Glutamatergic neuron (in vitro differentiated cells): ENCODE measurements around the gene OXA1L. TPM values are rescaled to one million over a fixed set of nuclear protein-coding genes. Genes with fewer than 3 reads are reported as not detected.
"Not testable (repeated sequence)": the region's sequence is repeated elsewhere in the genome, so short reads cannot be mapped to it uniquely, and the experiment has no call there.

Experiments
- DNase-seq: peaks from one replicate; pipeline ENCODE4 v3.0.0; 2022
- H3K27ac Mint-ChIP-seq: one replicate; pipeline ENCODE4 v1.8.0; 2020; ENCODE audit warnings: mild to moderate bottlenecking, mixed read lengths, inconsistent platforms; ENCODE audit not compliant: unreplicated experiment
- H3K27me3 Mint-ChIP-seq: one replicate; pipeline ENCODE4 v1.8.0; 2020; ENCODE audit warnings: mild to moderate bottlenecking, moderate library complexity, mixed read lengths, inconsistent platforms; ENCODE audit not compliant: unreplicated experiment
- H3K36me3 Mint-ChIP-seq: one replicate; pipeline ENCODE4 v1.8.0; 2020; ENCODE audit warnings: mild to moderate bottlenecking, mixed read lengths, inconsistent platforms; ENCODE audit not compliant: unreplicated experiment
- H3K4me1 Mint-ChIP-seq: one replicate; pipeline ENCODE4 v1.8.0; 2020; ENCODE audit warnings: mild to moderate bottlenecking, low read depth, mixed read lengths, inconsistent platforms; ENCODE audit not compliant: unreplicated experiment
- H3K4me3 Mint-ChIP-seq: one replicate; pipeline ENCODE4 v1.8.0; 2020; ENCODE audit warnings: mild to moderate bottlenecking, mixed read lengths, inconsistent platforms; ENCODE audit not compliant: unreplicated experiment
- H3K9me3 Mint-ChIP-seq: one replicate; pipeline ENCODE4 v1.8.0; 2020; ENCODE audit warnings: mild to moderate bottlenecking, moderate library complexity, mixed read lengths, inconsistent platforms; ENCODE audit not compliant: unreplicated experiment
- CTCF ChIP-seq: fragments of 200-600 bp; sonication (generic); IDR thresholded peaks from one replicate; pipeline ENCODE4 v1.5.0; 2021; ENCODE audit not compliant: partially characterized antibody, unreplicated experiment
- total RNA-seq: library from RNA; stranded (reverse); fragmentation: NEBNext Ultra II Directional; extraction: Animal tissue kit (Norgen Biotek cat#: 25700); gene quantifications from one replicate; pipeline ENCODE4 v1.2.1, GENCODE V29; 2021; ENCODE audit not compliant: unreplicated experiment

OXA1L gene
- total RNA-seq, 1 donor from 2014 or later, result 80.3 TPM

DNA sequence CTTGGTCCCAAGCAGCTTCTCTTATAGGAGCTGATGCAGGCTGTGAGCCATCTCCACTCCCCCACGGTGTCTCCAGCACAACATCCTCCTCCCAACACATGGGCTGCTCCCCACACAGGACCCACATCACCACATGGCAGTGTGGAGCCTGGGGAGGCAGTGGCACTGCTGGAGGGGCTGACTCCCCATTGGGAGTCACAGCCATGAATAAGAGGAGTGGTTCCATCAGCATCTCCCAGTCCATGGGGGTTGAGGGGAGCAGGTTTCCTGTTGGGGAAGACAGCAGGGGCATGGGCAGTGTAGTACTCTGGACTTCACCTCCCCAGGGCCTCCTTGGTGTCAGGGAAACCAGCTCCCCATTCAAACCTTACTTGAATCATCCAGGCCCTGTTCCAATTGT is 40.5 kb upstream of the OXA1L start:
- H3K4me3 Mint-ChIP-seq, result no peak overlapping the region
- peaks cover 8% of the 10 kb centered on the region for H3K27me3 Mint-ChIP-seq
- no peak for TF ChIP-seq CTCF
- no peak overlapping the region for H3K27ac Mint-ChIP-seq
- DNase-seq, result no peak
- H3K9me3 Mint-ChIP-seq, result peaks cover 10% of the 10 kb centered on the region
- peaks cover 4% of the 10 kb centered on the region for H3K36me3 Mint-ChIP-seq
- H3K4me1 Mint-ChIP-seq, result peaks cover 5% of the 10 kb centered on the region

- H3K27me3 Mint-ChIP-seq, H3K4me3 Mint-ChIP-seq, H3K4me1 Mint-ChIP-seq, DNase-seq, H3K9me3 Mint-ChIP-seq, H3K27ac Mint-ChIP-seq, H3K36me3 Mint-ChIP-seq: not testable (repeated sequence)
These were observed 34.4 kb upstream of the OXA1L start for GRCh38 chr14:22732062-22732461.

DNA sequence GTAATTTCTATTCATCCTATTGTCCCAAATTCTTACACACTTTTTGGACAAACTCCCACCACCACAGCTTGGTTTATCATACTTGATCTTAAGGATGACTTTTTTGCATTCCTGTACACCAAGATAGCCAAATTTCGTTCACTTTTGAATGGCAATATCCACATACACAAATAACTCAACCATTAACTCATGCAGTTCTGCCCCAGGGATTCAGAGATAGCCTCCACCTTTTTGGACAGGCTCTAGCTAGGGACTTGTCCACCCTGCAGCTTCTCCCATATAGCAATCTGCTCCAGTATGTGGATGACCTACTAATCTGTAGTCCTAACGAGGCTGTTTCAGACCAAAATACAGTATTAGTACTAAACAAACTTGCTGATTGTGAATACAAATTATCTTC is 32.7 kb upstream of the OXA1L start:
- no peak for TF ChIP-seq CTCF
- H3K27me3 Mint-ChIP-seq, result no peaks in the 10 kb centered on the region
- peaks cover 4% of the 10 kb centered on the region for H3K36me3 Mint-ChIP-seq
- no peaks in the 10 kb centered on the region for H3K4me1 Mint-ChIP-seq
- H3K9me3 Mint-ChIP-seq, result peaks cover 3% of the 10 kb centered on the region
- H3K4me3 Mint-ChIP-seq, result no peak overlapping the region
- DNase-seq, result no peak
- no peak overlapping the region for H3K27ac Mint-ChIP-seq

GRCh38 chr14:22735096-22735495 is 31.4 kb upstream of the OXA1L start:
- Mint-ChIP-seq H3K4me1 (no peaks in the 10 kb centered on the region), H3K27ac (no peak overlapping the region), H3K36me3 (peaks cover 4% of the 10 kb centered on the region), H3K27me3 (no peaks in the 10 kb centered on the region), H3K4me3 (no peak overlapping the region), H3K9me3 (peaks cover 3% of the 10 kb centered on the region)
- DNase-seq, result no peak
- no peak for TF ChIP-seq CTCF

- H3K9me3 Mint-ChIP-seq, result not testable (repeated sequence)
These were observed 30.1 kb upstream of the OXA1L start for GRCh38 chr14:22736384-22736783.

GRCh38 chr14:22737052-22737451 is 29.4 kb upstream of the OXA1L start:
- Mint-ChIP-seq H3K4me3 (no peak overlapping the region), H3K27ac (no peak overlapping the region), H3K36me3 (peaks cover 4% of the 10 kb centered on the region), H3K4me1 (no peaks in the 10 kb centered on the region), H3K9me3 (peaks cover 2% of the 10 kb centered on the region), H3K27me3 (no peaks in the 10 kb centered on the region)
- DNase-seq, result no peak
- TF ChIP-seq CTCF, result no peak

More at GRCh38 chr14:22736384-22736783, 30.1 kb upstream of the OXA1L start:
- not testable (repeated sequence) for DNase-seq, H3K4me1 Mint-ChIP-seq, H3K27me3 Mint-ChIP-seq, H3K4me3 Mint-ChIP-seq, H3K36me3 Mint-ChIP-seq, H3K27ac Mint-ChIP-seq
